NCI-H2081 (cell line): ENCODE results near the gene ATP2B2.

Experiments
- DNase-seq, 2 experiments: peaks; one replicate each; lab custom pipeline; 2025; lab: John Stamatoyannopoulos, UW

Gene ATP2B2

GRCh38 chr3:10469441-10470119, 35.8 kb downstream of the ATP2B2 start:
- DNase-seq: no peak

- DNase-seq: no peak
Observed at GRCh38 chr3:10468613-10469354, 36.6 kb downstream of the ATP2B2 start.

GRCh38 chr3:10467904-10468612, 37.3 kb downstream of the ATP2B2 start:
- DNase-seq: peak; percentile 23 to 50

GRCh38 chr3:10467204-10467603, 38.2 kb downstream of the ATP2B2 start:
- no peak for DNase-seq

- no peak for DNase-seq
Observed at GRCh38 chr3:10466186-10466585, 39.2 kb downstream of the ATP2B2 start.

- DNase-seq: no peak
Observed at GRCh38 chr3:10465161-10465560, 40.2 kb downstream of the ATP2B2 start.

- DNase-seq: no peak
Observed at GRCh38 chr3:10463533-10464434, 41.6 kb downstream of the ATP2B2 start.

- no peak for DNase-seq
Observed at GRCh38 chr3:10462641-10463532, 42.5 kb downstream of the ATP2B2 start.

GRCh38 chr3:10460951-10461545, 44.3 kb downstream of the ATP2B2 start:
- DNase-seq: no peak

GRCh38 chr3:10459954-10460754, 45.2 kb downstream of the ATP2B2 start:
- no peak for DNase-seq

- DNase-seq: no peak
Observed at GRCh38 chr3:10457560-10457959, 47.8 kb downstream of the ATP2B2 start.

- DNase-seq: no peak
Observed at GRCh38 chr3:10456981-10457380, 48.4 kb downstream of the ATP2B2 start.

GRCh38 chr3:10455545-10455914, 49.9 kb downstream of the ATP2B2 start:
- no peak for DNase-seq

- DNase-seq: no peak
Observed at GRCh38 chr3:10454907-10455544, 50.4 kb downstream of the ATP2B2 start.

GRCh38 chr3:10453431-10454163, 51.8 kb downstream of the ATP2B2 start:
- no peak for DNase-seq

- no peak for DNase-seq
Observed at GRCh38 chr3:10450494-10451440, 54.6 kb downstream of the ATP2B2 start.

GRCh38 chr3:10449436-10449835, 56.0 kb downstream of the ATP2B2 start:
- no peak for DNase-seq
